Natural killer cell (primary cell): ENCODE measurements around the gene PEX10. TPM values are rescaled to one million over a fixed set of nuclear protein-coding genes. Genes with fewer than 3 reads are reported as not detected.

Source experiments
- ATAC-seq, 3 donors: fragments of 150-1000 bp in 2 of 3; fragments of 200-7000 bp in 1 of 3; cut with Tn5 transposase; 1 replicate in 1 of 3; 2 replicates in 2 of 3; pipeline ENCODE4 v1.10.0; 2021; ENCODE audit warnings: mild to moderate bottlenecking in 2 of 3, moderate library complexity in 2 of 3
- DNase-seq, 2 donors: peaks; one replicate each; pipeline versions ENCODE4 v3.0.0 to v3.0.0-alpha.2; 2013 to 2021; ENCODE audit warnings: mixed read lengths in 1 of 2
- H3K27ac ChIP-seq: one replicate; pipeline ENCODE4 v1.5.1; 2013; ENCODE audit warnings: mild to moderate bottlenecking, low read length
- H3K27me3 ChIP-seq: one replicate; pipeline ENCODE4 v1.6.1; 2013; ENCODE audit warnings: low read length; ENCODE audit not compliant: control insufficient read depth, insufficient read depth
- H3K36me3 ChIP-seq: one replicate; pipeline ENCODE4 v1.6.1; 2013; ENCODE audit warnings: low read length; ENCODE audit not compliant: control insufficient read depth, insufficient read depth
- H3K4me1 ChIP-seq: one replicate; pipeline ENCODE4 v1.6.1; 2013; ENCODE audit warnings: low read length; ENCODE audit not compliant: control insufficient read depth, insufficient read depth
- H3K4me3 ChIP-seq: one replicate; pipeline ENCODE4 v1.5.1; 2013; ENCODE audit warnings: low read length
- H3K9me3 ChIP-seq: one replicate; pipeline ENCODE4 v1.6.1; 2013; ENCODE audit warnings: low read length; ENCODE audit not compliant: control insufficient read depth, insufficient read depth
- H3K27ac Mint-ChIP-seq, 2 donors: one replicate each; pipeline ENCODE4 v1.8.0; 2022; ENCODE audit warnings: mild to moderate bottlenecking in 2 of 2, mixed read lengths in 2 of 2, moderate library complexity in 1 of 2
- H3K27me3 Mint-ChIP-seq, 2 donors: one replicate each; pipeline ENCODE4 v1.8.0; 2022; ENCODE audit warnings: low read depth in 2 of 2, mixed read lengths in 2 of 2
- H3K36me3 Mint-ChIP-seq: one replicate; pipeline ENCODE4 v1.8.0; 2022; ENCODE audit warnings: mixed read lengths
- H3K4me1 Mint-ChIP-seq, 2 donors: one replicate each; pipeline ENCODE4 v1.8.0; 2022; ENCODE audit warnings: mixed read lengths in 2 of 2
- H3K4me3 Mint-ChIP-seq: one replicate; pipeline ENCODE4 v1.8.0; 2022; ENCODE audit warnings: mild to moderate bottlenecking, moderate library complexity, mixed read lengths
- H3K9me3 Mint-ChIP-seq, 2 donors: one replicate each; pipeline ENCODE4 v1.8.0; 2022; ENCODE audit warnings: mixed read lengths in 2 of 2
- WGBS: methylation state at CpG from one replicate; pipeline ENCODE4 v1.1.7; 2013; ENCODE audit warnings: missing lambda C conversion rate; ENCODE audit not compliant: insufficient coverage; 5-methylcytosine and 5-hydroxymethylcytosine counted together
- intact Hi-C: fragments of 100-400 bp; cut with micrococcal nuclease; formaldehyde crosslinking; loops from one replicate; pipeline ENCODE4 v1.14.2; 2022
- total RNA-seq, 4 donors: library from RNA; stranded (reverse); fragments of 120-200 nt in 1 of 4; gene quantifications; one replicate each; pipeline versions ENCODE4 v1.2.3 to v1.2.4, GENCODE V29; 2013 to 2022
- TF ChIP-seq, protein P1 (sequence below): fragments of 200-600 bp; IDR thresholded peaks from one replicate; pipeline ENCODE4 v1.8.0; 2022; ENCODE audit warnings: antibody characterized with exemption

The PEX10 gene
- total RNA-seq, 3 donors from 2014 or later (not counting 1 experiment from before 2014, with no cell fraction given), result 8.1 to 11.1 (median 9.8) TPM

DNA sequence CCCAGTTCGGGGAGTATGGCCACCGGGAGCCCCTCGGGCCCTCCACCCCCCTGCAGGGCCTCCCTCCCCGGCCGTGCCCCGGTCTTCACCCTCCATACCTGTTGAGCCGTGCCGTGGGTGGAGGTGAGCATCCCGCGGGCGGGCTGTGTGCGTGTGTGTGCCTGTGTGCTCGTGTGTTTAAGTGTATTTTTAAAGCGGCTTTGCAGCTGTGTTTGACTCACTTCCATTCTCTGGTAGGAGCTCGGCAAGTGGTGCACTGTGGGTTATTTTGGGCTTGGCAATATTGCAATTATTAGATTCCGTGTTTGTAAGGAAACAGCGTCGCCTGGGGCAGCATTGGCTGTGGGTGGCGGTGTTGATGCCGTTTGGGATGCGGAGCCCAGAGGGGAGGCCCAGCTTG, 43.4 kb upstream of the PEX10 start:
- Mint-ChIP-seq H3K4me3 (no peak overlapping the region), H3K4me1 (peaks cover 5% of the 10 kb centered on the region in 2 donors), H3K9me3 (no peaks in the 10 kb centered on the region), H3K27ac (no peak overlapping the region), H3K36me3 (no peaks in the 10 kb centered on the region), H3K27me3 (no peaks in the 10 kb centered on the region)
- peaks cover 4% of the 10 kb centered on the region for H3K4me1 ChIP-seq
- intact Hi-C loops, result no loop called here
- no peak overlapping the region for H3K4me3 ChIP-seq
- no peaks in the 10 kb centered on the region for H3K36me3 ChIP-seq
- H3K27me3 ChIP-seq, result no peaks in the 10 kb centered on the region
- ATAC-seq (no peak), DNase-seq (no peak)
- H3K27ac ChIP-seq, result no peak overlapping the region
- WGBS, result 82% methylated on average over 21 of the region's 21 CpGs
- no peaks in the 10 kb centered on the region for H3K9me3 ChIP-seq
- TF ChIP-seq, protein P1, sequence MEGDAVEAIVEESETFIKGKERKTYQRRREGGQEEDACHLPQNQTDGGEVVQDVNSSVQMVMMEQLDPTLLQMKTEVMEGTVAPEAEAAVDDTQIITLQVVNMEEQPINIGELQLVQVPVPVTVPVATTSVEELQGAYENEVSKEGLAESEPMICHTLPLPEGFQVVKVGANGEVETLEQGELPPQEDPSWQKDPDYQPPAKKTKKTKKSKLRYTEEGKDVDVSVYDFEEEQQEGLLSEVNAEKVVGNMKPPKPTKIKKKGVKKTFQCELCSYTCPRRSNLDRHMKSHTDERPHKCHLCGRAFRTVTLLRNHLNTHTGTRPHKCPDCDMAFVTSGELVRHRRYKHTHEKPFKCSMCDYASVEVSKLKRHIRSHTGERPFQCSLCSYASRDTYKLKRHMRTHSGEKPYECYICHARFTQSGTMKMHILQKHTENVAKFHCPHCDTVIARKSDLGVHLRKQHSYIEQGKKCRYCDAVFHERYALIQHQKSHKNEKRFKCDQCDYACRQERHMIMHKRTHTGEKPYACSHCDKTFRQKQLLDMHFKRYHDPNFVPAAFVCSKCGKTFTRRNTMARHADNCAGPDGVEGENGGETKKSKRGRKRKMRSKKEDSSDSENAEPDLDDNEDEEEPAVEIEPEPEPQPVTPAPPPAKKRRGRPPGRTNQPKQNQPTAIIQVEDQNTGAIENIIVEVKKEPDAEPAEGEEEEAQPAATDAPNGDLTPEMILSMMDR, result no peak

DNA sequence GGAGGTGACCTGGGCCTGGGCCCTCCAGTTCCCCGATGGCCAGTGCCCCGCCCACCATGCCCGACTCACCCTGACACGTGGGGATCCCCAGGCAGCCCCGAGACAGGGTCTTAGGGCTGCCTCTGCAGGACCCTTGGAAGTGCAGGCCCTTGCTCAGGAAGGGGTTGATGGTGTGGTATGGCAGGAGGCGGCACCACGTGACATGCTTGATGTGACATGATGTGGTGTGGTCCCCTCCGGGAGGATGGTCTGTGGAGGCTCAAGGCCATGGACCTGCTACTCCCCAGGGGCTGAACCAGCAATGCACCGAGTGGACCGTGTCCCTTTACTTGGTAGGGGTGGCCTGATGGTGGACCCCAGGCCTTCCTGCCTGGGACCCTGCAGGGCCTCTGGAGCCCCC, 41.9 kb upstream of the PEX10 start:
- ATAC-seq, result no peak
- 83% methylated on average over 10 of the region's 10 CpGs for WGBS
- Mint-ChIP-seq H3K4me3 (no peak overlapping the region), H3K27ac (no peak overlapping the region), H3K4me1 (peaks cover 5% of the 10 kb centered on the region in 2 donors), H3K9me3 (no peaks in the 10 kb centered on the region), H3K27me3 (no peaks in the 10 kb centered on the region), H3K36me3 (no peaks in the 10 kb centered on the region)
- Histone ChIP-seq H3K36me3 (no peaks in the 10 kb centered on the region), H3K9me3 (no peaks in the 10 kb centered on the region), H3K4me1 (peaks cover 4% of the 10 kb centered on the region), H3K27ac (no peak overlapping the region), H3K27me3 (no peaks in the 10 kb centered on the region), H3K4me3 (no peak overlapping the region)
- intact Hi-C loops, result no loop called here
- no peak for DNase-seq
- TF ChIP-seq, protein P1, result no peak

DNA sequence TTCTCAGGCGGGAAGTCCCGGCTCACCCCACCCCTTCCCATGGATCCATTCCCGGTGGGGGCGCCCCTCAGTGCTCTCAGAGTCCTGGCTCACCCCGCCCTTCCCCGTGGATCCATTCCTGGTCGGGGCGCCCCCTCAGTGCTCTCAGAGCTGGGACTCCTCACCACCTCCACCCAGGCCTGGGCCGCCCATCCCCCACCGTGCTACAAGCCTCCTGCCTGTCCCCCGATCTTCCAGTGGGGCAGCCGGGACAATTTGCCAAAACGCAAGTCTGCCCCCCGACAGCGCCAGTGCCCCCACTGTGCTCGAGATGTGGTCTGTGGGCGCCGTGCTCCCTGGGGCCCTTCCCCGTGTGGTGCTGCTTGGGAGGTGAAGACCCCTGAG, 40.6 kb upstream of the PEX10 start:
- intact Hi-C loops, result no loop called here
- no peaks in the 10 kb centered on the region for H3K27me3 Mint-ChIP-seq
- no peak for ATAC-seq

More for the DNA sequence above, 40.6 kb upstream of the PEX10 start:
- H3K4me3 Mint-ChIP-seq, result no peak overlapping the region
- TF ChIP-seq, protein P1, result no peak
- H3K9me3 Mint-ChIP-seq, result no peaks in the 10 kb centered on the region
- no peak overlapping the region for H3K27ac Mint-ChIP-seq
- Histone ChIP-seq H3K4me1 (peaks cover 4% of the 10 kb centered on the region), H3K27me3 (no peaks in the 10 kb centered on the region), H3K9me3 (no peaks in the 10 kb centered on the region), H3K27ac (no peak overlapping the region), H3K36me3 (no peaks in the 10 kb centered on the region), H3K4me3 (no peak overlapping the region)
- H3K4me1 Mint-ChIP-seq, result peaks cover 5% of the 10 kb centered on the region in 2 donors
- DNase-seq, result no peak
- no peaks in the 10 kb centered on the region for H3K36me3 Mint-ChIP-seq
- WGBS, result 89% methylated on average over 19 of the region's 19 CpGs
